ENCODE results near the gene SPCS2.

GRCh38 chr11:74937696-74938475, 11.2 kb upstream of the SPCS2 start:
- TF ChIP-seq CTCF (IDR thresholded peaks at IDR 0.05; ENCODE audit: poor library complexity, severe bottlenecking) (no peak), SMC3 (conservative IDR thresholded peaks at IDR 0.05; ENCODE audit: poor library complexity) (no peak), POLR2AphosphoS5 (IDR thresholded peaks at IDR 0.05) (no peak), EZH2 (IDR thresholded peaks at IDR 0.05; ENCODE audit: borderline replicate concordance, insufficient read depth, low read length, poor library complexity, severe bottlenecking) (no peak), EP300 (conservative IDR thresholded peaks at IDR 0.05; ENCODE audit: poor library complexity, severe bottlenecking) (no peak), TAF1 (IDR thresholded peaks at IDR 0.05; ENCODE audit: low read depth) (no peak), RAD21 (conservative IDR thresholded peaks at IDR 0.05) (no peak)

All from neural cell (in vitro differentiated cells).